Type B pancreatic cell (in vitro differentiated cells): Measurements from ENCODE around the gene IL1RAPL1. TPM values are rescaled to one million over a fixed set of nuclear protein-coding genes. Genes with fewer than 3 reads are reported as not detected.

Experiments used
- DNase-seq: peaks from one replicate; pipeline ENCODE4 v3.0.0; 2021; ENCODE audit warnings: mixed read lengths; ENCODE audit not compliant: unreplicated experiment; ENCODE audit errors: extremely low spot score
- H3K27ac Mint-ChIP-seq: 2 replicates; pipeline ENCODE4 v1.8.0; 2021; ENCODE audit warnings: mild to moderate bottlenecking, mixed read lengths
- H3K27me3 Mint-ChIP-seq: 2 replicates; pipeline ENCODE4 v1.8.0; 2021; ENCODE audit warnings: mixed read lengths
- H3K36me3 Mint-ChIP-seq: 2 replicates; pipeline ENCODE4 v1.8.0; 2021; ENCODE audit warnings: mixed read lengths
- H3K4me1 Mint-ChIP-seq: one replicate; pipeline ENCODE4 v1.8.0; 2021; ENCODE audit warnings: mixed read lengths; ENCODE audit not compliant: unreplicated experiment
- H3K4me3 Mint-ChIP-seq: 2 replicates; pipeline ENCODE4 v1.8.0; 2021; ENCODE audit warnings: mild to moderate bottlenecking, mixed read lengths
- H3K9me3 Mint-ChIP-seq: 2 replicates; pipeline ENCODE4 v1.8.0; 2021; ENCODE audit warnings: mixed read lengths
- total RNA-seq: library from RNA; stranded (reverse); gene quantifications from 2 replicates; pipeline ENCODE4 v1.2.1, GENCODE V29; 2021; ENCODE audit warnings: low replicate concordance
- TF ChIP-seq, protein P1 (sequence below): fragments of 200-600 bp; sonication (generic); conservative IDR thresholded peaks from 2 replicates; pipeline ENCODE4 v1.5.0; 2021; ENCODE audit warnings: antibody characterized with exemption, mild to moderate bottlenecking

Gene IL1RAPL1
- total RNA-seq, 1 donor from 2014 or later, result 2.6 TPM

DNA sequence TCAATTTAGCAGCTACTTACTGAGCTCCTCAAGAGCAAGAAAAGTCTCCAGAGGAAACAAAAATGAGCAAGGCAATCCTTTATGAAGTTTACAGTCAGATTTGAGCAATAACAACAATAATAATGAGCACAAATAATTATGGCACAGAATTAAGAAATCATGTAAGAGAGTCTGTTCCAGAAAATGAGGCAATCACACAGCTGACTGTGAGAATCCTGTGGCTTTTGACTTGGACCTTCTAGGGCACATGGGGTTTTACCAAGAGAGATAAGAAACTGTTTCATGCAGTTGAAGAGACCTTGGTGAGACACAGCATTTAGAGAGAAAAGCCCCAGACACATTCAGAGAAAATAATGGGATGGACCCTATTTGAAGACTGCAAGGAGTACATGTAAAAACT, 1265.5 kb downstream of the IL1RAPL1 start:
- no peaks in the 10 kb centered on the region for H3K36me3 Mint-ChIP-seq
- DNase-seq, result no peak
- H3K9me3 Mint-ChIP-seq, result no peaks in the 10 kb centered on the region
- H3K27me3 Mint-ChIP-seq, result no peaks in the 10 kb centered on the region
- TF ChIP-seq, protein P1, sequence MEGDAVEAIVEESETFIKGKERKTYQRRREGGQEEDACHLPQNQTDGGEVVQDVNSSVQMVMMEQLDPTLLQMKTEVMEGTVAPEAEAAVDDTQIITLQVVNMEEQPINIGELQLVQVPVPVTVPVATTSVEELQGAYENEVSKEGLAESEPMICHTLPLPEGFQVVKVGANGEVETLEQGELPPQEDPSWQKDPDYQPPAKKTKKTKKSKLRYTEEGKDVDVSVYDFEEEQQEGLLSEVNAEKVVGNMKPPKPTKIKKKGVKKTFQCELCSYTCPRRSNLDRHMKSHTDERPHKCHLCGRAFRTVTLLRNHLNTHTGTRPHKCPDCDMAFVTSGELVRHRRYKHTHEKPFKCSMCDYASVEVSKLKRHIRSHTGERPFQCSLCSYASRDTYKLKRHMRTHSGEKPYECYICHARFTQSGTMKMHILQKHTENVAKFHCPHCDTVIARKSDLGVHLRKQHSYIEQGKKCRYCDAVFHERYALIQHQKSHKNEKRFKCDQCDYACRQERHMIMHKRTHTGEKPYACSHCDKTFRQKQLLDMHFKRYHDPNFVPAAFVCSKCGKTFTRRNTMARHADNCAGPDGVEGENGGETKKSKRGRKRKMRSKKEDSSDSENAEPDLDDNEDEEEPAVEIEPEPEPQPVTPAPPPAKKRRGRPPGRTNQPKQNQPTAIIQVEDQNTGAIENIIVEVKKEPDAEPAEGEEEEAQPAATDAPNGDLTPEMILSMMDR, result no peak
- no peak overlapping the region for H3K27ac Mint-ChIP-seq
- H3K4me1 Mint-ChIP-seq, result peaks cover 4% of the 10 kb centered on the region
- no peak overlapping the region for H3K4me3 Mint-ChIP-seq

DNA sequence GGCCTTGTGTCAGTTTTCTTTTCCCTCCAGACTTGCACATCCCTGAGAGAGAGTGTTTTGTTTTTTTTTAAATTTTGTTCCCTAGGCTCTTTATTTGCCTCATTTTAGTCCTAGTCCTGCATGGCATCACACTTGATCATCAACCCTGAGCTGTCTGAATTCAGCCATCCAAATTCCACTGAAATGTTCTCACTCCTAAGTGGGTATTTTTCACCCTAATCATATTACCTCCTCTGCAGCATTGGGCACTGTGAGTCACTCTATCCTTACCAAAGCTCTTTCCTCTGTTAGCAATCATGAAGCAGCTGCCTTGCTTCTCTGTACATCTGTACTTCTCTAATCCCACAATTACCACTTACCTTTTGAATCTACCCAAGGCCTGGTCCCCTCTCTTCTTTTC, 1271.5 kb downstream of the IL1RAPL1 start:
- H3K36me3 Mint-ChIP-seq, result no peaks in the 10 kb centered on the region

DNA sequence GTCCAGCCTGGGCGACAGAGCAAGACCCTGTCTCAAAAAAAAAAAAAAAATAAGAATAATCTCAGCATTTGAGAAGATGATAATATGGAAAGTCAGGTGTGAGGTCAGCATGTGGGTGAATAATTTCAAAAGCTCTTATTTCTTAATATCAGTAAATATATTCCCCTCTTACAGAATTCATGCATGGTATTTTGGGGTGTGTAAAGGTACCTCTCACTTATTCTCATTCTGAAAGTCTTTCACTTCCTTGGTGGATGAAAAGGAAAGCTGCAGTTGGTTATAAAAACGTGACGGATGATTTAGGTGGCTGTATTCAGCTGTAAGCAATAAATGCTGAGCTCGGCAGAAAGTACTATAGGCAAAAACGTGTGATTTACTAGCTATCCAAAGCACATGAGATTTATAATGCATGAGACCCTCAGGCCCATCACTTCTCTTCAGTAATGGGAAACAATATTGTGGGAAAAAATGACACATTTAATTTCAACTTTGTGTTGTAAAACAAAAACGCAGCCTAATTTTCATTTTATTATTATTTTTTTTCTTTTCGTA, 1275.0 kb downstream of the IL1RAPL1 start:
- H3K9me3 Mint-ChIP-seq, result no peaks in the 10 kb centered on the region
- no peaks in the 10 kb centered on the region for H3K27me3 Mint-ChIP-seq
- H3K4me3 Mint-ChIP-seq, result no peak overlapping the region
- H3K36me3 Mint-ChIP-seq, result no peaks in the 10 kb centered on the region
- DNase-seq, result no peak
- H3K27ac Mint-ChIP-seq, result no peak overlapping the region
- H3K4me1 Mint-ChIP-seq, result no peaks in the 10 kb centered on the region
- TF ChIP-seq, protein P1, result no peak

More for the DNA sequence above, 1271.5 kb downstream of the IL1RAPL1 start:
- DNase-seq, result no peak
- Mint-ChIP-seq H3K27ac (no peak overlapping the region), H3K4me3 (no peak overlapping the region), H3K27me3 (no peaks in the 10 kb centered on the region), H3K9me3 (no peaks in the 10 kb centered on the region), H3K4me1 (no peaks in the 10 kb centered on the region)
- TF ChIP-seq, protein P1, result no peak

DNA sequence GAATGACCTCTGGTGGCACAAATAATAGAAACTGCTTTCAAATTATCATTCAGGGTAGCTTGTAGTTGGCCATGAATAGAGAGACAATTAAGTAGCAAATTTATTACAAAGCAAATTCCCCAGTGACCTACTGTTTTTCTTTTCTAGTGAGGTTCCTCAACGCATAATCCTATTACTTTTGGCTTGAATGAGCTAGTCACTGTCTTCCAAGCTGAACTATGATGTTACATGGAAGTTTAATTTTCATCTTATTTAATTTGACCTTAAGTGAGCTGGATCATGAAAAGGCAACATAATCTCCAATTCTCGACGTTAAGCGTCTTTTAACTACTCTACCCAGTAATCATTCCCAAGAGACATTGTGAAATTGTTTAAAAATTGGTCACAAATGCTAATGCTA, 1280.7 kb downstream of the IL1RAPL1 start:
- TF ChIP-seq, protein P1, result no peak
- no peaks in the 10 kb centered on the region for H3K9me3 Mint-ChIP-seq
- no peak overlapping the region for H3K27ac Mint-ChIP-seq
- no peak for DNase-seq
- no peak overlapping the region for H3K4me3 Mint-ChIP-seq
- H3K4me1 Mint-ChIP-seq, result no peaks in the 10 kb centered on the region
- H3K27me3 Mint-ChIP-seq, result no peaks in the 10 kb centered on the region
- no peaks in the 10 kb centered on the region for H3K36me3 Mint-ChIP-seq

DNA sequence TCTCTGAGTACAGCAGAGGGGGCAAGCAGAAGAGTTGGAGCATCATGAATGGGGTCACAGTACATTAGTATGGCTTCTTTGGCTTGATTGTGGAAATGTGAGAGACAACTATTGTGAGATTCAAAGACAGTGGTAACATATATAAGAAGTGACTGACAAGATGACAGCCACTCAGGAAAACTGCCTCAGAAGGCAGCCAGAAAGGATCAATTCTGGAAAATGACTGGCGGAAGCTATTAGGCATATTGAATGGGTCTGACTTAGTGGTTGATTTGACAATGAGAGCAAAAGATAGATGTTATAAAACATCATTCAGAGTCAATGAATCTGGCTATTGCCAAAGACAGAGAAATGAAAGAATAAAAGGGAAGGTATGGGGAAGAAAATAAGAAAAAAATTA, 1282.6 kb downstream of the IL1RAPL1 start:
- no peak overlapping the region for H3K4me3 Mint-ChIP-seq
- no peak overlapping the region for H3K27ac Mint-ChIP-seq
- no peaks in the 10 kb centered on the region for H3K4me1 Mint-ChIP-seq
- DNase-seq, result no peak
- no peaks in the 10 kb centered on the region for H3K36me3 Mint-ChIP-seq
- TF ChIP-seq, protein P1, result no peak
- H3K9me3 Mint-ChIP-seq, result no peaks in the 10 kb centered on the region
- H3K27me3 Mint-ChIP-seq, result no peaks in the 10 kb centered on the region

DNA sequence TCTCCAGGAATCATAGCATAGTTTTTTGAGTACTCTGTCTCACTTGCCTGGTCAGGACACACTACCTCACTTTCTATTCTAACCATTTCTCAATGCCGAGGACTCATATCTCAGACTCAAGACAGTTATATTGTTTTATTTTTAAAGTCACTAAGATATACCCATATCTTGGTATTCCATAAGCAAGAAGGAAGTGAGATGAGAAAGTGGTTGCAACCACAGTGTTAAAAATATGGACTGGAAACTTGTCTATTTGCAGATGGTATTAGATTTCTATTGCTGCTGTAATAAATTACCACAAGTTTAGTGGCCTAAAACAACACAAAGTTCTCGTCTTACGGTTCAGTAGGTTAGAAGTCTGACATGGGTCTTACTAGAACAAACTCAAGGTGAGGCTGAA, 1283.4 kb downstream of the IL1RAPL1 start:
- H3K27me3 Mint-ChIP-seq, result no peaks in the 10 kb centered on the region
- no peaks in the 10 kb centered on the region for H3K4me1 Mint-ChIP-seq
- no peaks in the 10 kb centered on the region for H3K9me3 Mint-ChIP-seq
- TF ChIP-seq, protein P1, result no peak
- no peak overlapping the region for H3K4me3 Mint-ChIP-seq
- H3K36me3 Mint-ChIP-seq, result no peaks in the 10 kb centered on the region
- no peak overlapping the region for H3K27ac Mint-ChIP-seq
- DNase-seq, result no peak
